Measurements from ENCODE around the gene ASXL1. TPM values are rescaled to one million over a fixed set of nuclear protein-coding genes. Genes with fewer than 3 reads are reported as not detected.
"Not testable (repeated sequence)": the region's sequence is repeated elsewhere in the genome, so short reads cannot be mapped to it uniquely, and the experiment has no call there.

The ASXL1 gene
- total RNA-seq, 1 donor from 2014 or later: 36.3 TPM

GRCh38 chr20:32357375-32357868 lies 709 bp upstream of the ASXL1 start:
- intact Hi-C loops (cut with DNase I): loop anchor here (5.0 kb wide), 3 partner anchors 80 to 150 kb away; partner anchors contain the start of genes KIF3B, PLAGL2 and POFUT1
- no peak for DNase-seq (ENCODE audit: low spot score)

GRCh38 chr20:32358632-32358882 lies 426 bp downstream of the ASXL1 start:
- intact Hi-C loops (cut with DNase I): loop anchor here (2.0 to 5.0 kb wide), 4 partner anchors 81 to 250 kb away; partner anchors contain the start of genes KIF3B, PLAGL2, POFUT1 and TM9SF4
- no peak for DNase-seq (ENCODE audit: low spot score)

- intact Hi-C loops (cut with DNase I): loop anchor here (1.0 to 5.0 kb wide), 5 partner anchors 74 to 250 kb away; partner anchors contain the start of genes KIF3B, PLAGL2, POFUT1 and TM9SF4
- peak; percentile 88 for DNase-seq (ENCODE audit: low spot score)
These were observed 927 bp downstream of the ASXL1 start for GRCh38 chr20:32358883-32359632.

DNA sequence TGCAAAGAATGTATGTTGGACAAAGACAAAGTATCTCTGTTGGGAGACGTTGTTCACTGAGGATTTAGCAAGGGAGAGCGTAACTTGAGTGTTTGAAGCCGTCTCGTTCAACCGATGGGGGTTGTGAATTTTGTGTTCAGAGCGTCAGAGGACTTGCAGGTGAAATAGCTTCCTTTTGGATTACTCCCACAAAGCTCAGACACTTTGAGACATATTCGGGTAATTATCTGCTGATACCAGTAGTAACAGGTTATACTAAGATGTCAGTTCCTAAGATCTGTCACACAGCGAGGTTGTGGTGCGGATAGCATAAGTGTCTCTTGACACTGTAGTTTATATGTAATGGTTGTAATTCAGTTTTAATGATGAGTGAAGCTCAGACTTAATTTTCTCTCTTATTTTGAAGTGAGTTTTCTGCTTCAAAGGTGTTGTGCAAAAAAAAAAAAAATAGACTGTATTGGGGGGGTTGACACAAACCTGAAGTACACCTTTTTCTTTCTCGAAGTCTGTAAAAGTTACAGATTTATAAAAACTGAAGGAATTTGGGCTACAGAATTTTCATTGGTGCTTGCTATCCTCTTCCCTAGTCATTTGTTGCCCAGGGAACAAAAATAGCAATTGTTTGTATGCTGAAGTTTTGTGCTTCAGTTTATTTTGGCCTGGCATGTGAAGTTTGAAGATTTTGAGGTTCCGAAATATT lies 1.7 kb downstream of the ASXL1 start:
- intact Hi-C loops (cut with DNase I): loop anchor here (1.0 to 5.0 kb wide), 5 partner anchors 74 to 251 kb away; partner anchors contain the start of genes KIF3B, PLAGL2, POFUT1 and TM9SF4
- no peak for DNase-seq (ENCODE audit: low spot score)

- intact Hi-C loops (cut with DNase I): no loop called here
- no peak for DNase-seq (ENCODE audit: low spot score)
These were observed 2.2 kb downstream of the ASXL1 start for GRCh38 chr20:32360333-32360634.

- no peak for DNase-seq (ENCODE audit: low spot score)
- intact Hi-C loops (cut with DNase I): no loop called here
These were observed 4.8 kb downstream of the ASXL1 start for GRCh38 chr20:32362901-32363364.

- intact Hi-C loops (cut with DNase I): no loop called here
- no peak for DNase-seq (ENCODE audit: low spot score)
These were observed 5.4 kb downstream of the ASXL1 start for GRCh38 chr20:32363492-32363891.

DNA sequence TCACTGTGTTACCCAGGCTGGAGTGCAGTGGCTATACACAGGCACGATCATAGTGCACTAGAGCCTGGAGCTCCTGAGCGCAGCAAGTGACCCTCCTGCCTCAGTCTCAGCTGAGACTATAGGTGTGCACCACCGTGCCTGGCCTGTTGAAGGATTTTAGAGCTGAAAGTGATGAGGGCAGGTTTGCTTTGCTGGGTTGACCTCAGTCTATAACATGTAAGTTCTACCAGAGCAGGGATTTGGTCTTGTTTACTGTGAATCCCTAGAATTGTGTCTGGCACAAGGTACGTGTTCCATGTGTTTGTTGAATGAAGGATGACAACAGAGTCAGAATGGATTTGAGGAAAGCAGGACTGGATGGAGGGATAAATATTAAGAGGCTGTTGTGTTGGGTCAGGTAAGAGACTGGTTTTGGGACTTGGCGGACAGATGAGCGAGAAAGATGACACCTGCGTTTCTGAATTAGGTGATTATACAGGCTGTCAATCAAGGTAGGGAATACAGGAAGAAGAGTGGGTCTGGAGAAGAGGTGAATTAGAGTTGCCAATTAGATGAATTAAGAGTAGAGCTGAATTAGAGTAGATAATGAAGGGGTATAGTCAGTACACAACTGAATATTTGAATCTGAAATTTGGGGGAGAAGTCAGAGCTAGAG lies 6.5 kb downstream of the ASXL1 start:
- intact Hi-C loops (cut with DNase I): no loop called here
- DNase-seq (ENCODE audit: low spot score): no peak

DNA sequence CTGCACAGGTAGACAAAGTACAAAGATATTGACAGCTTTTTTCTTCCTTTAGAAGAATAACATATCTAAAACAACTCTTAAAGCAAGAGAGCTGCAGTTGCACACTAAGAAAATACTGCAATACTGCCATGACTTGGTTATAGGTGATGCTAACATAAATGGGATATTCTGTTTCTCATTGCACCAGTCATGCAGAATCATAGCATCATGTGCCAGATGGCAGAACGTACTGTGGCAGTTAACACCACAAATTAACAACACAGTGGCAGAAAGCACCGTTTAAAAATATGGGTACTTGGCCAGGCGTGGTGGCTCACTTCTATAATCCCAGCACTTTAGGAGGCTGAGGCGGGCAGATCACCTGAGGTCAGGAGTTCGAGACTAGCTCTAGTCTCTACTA lies 7.4 kb downstream of the ASXL1 start:
- no peak for DNase-seq (ENCODE audit: low spot score)
- intact Hi-C loops (cut with DNase I): no loop called here

DNA sequence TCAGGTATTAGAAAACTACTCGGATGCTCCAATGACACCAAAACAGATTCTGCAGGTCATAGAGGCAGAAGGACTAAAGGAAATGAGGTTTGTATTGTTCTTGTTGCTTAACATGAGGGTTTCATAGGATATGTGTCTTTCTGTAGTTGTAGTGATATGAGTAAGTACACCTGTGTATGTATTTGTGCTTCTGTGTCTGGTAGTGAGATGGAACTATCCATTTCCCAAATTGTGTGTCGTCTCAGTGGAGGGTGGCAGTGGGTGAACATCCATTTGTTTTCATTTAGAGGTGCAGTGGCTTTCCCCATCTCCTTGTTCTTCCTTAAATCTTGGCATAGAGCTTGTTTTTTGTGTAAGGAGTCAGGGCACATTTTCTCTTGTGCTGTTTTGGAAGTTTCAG lies 8.2 kb downstream of the ASXL1 start:
- intact Hi-C loops (cut with DNase I): no loop called here
- DNase-seq (ENCODE audit: low spot score): no peak

DNA sequence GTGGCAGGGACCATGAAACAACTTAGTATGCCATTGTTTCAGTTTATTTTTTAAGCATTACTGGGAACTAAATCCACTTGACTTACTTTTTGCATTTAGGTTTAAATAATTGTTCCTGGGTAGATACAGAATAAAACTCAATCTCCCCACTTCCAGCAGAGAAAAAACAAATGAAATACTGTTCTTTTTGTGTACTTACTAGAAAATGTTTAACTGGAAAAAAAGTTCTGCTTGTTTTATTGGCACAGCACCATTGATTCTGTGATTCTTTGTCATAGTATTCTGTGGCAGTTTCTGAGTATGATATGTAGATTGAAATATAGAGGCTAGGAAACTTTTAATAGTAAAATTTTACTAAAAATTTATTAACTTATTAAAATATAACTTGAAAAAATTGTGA lies 10.2 kb downstream of the ASXL1 start:
- intact Hi-C loops (cut with DNase I): no loop called here
- no peak for DNase-seq (ENCODE audit: low spot score)

DNA sequence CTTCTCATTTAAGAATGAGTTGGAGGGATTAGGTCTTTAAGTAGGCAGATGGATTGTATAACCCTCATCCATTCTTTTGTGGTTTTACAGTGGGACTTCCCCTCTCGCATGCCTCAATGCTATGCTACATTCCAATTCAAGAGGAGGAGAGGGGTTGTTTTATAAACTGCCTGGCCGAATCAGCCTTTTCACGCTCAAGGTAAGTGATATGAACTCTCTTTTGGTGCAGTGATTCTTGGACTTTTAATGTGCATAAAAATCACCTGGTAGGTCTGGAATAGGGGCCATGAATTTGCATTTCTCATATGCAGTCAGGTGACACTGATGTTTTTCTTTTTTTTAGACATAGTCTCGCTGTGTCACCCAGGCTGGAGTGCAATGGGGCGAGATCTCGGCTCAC lies 10.8 kb downstream of the ASXL1 start:
- intact Hi-C loops (cut with DNase I): no loop called here

GRCh38 chr20:32370897-32371296 lies 12.8 kb downstream of the ASXL1 start:
- intact Hi-C loops (cut with DNase I): no loop called here
- no peak for DNase-seq (ENCODE audit: low spot score)

More for the DNA sequence above, 10.8 kb downstream of the ASXL1 start:
- DNase-seq (ENCODE audit: low spot score): no peak

GRCh38 chr20:32378461-32378860 lies 20.3 kb downstream of the ASXL1 start:
- intact Hi-C loops (cut with DNase I): no loop called here
- DNase-seq (ENCODE audit: low spot score): no peak

- intact Hi-C loops (cut with DNase I); DNase-seq (ENCODE audit: low spot score): not testable (repeated sequence)
These were observed 21.9 kb downstream of the ASXL1 start for GRCh38 chr20:32380037-32380436.

GRCh38 chr20:32380745-32381144 lies 22.6 kb downstream of the ASXL1 start:
- intact Hi-C loops (cut with DNase I): no loop called here
- DNase-seq (ENCODE audit: low spot score): no peak

- DNase-seq (ENCODE audit: low spot score): no peak
- intact Hi-C loops (cut with DNase I): no loop called here
These were observed 24.2 kb downstream of the ASXL1 start for GRCh38 chr20:32382102-32382950.

DNA sequence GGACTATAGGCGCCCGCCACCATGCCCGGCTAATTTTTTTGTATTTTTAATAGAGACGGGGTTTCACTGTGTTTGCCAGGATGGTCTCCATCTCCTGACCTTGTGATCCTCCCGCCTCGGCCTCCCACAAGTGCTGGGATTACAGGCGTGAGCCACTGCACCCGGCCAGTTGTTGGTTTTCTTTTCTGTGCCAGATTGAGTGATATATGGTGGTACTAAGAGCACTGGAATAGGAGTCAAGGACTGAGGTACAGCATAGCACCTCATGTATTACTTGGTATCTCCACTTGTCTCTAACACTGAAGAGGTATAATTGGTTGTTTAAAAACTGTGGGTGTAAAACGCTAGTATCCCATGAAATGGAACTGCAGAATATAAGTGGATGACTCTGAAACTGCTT lies 25.3 kb downstream of the ASXL1 start:
- intact Hi-C loops (cut with DNase I); DNase-seq (ENCODE audit: low spot score): not testable (repeated sequence)

DNA sequence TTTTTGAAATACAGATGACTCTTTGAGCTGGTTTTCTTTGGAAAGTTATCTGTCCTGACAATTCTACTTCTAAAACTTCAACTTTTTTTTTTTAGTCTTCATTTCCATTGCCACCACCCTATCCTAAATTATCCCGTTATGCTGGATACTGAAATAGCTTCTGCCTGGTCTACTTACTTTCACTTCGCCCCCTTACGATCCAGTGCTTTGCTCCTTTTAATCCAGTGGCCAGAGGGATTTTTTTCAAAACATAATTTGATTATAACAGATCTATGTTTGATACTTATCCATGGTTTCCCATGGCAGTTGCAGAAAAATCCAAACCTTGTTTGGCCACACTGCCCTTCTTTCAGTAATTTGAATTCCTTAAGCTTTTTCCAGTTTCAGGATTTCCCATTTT lies 27.4 kb downstream of the ASXL1 start:
- intact Hi-C loops (cut with DNase I): no loop called here
- DNase-seq (ENCODE audit: low spot score): no peak

DNA sequence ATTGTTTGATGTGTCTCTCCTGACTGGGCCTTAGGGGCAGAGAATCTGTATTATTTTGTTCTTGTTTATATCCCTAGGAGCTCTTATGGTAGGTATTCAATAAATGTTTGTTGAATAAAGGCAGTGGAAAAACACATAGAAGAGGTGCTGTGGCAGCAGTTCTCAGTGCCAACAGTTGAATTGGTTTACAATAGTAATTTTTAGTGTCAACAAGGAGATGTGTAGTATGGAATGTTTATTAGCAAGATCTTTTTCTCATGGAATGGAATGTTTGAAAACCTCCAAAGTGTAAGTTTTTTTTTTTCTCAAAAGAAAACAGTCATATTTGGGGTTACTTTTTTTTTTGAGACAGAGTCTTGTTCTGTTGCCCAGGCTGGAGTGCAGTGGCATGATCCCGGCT lies 28.0 kb downstream of the ASXL1 start:
- intact Hi-C loops (cut with DNase I): no loop called here
- DNase-seq (ENCODE audit: low spot score): no peak

Measured in cardiac septum (tissue), 1 donor.